SK-N-MC (cell line): ENCODE results near the gene GOSR2.

Experiments used
- DNase-seq: peaks from one replicate; pipeline ENCODE4 v3.0.0-alpha.2; 2011; ENCODE audit warnings: low read depth, low spot score
- H3K27ac ChIP-seq: fragments of 200-600 bp; sonication (generic); 2 replicates; pipeline ENCODE4 v1.5.1; 2016; ENCODE audit warnings: mixed run types
- H3K36me3 ChIP-seq: fragments of 200-600 bp; sonication (generic); 2 replicates; pipeline ENCODE4 v1.6.1; 2017; ENCODE audit warnings: antibody characterized with exemption, low read length, mixed read lengths; ENCODE audit not compliant: insufficient read depth
- H3K4me3 ChIP-seq: fragments of 200-600 bp; sonication (generic); 2 replicates; pipeline ENCODE4 v1.5.1; 2016
- H3K9ac ChIP-seq: fragments of 200-600 bp; sonication (generic); 2 replicates; pipeline ENCODE4 v1.8.0; 2017; ENCODE audit warnings: mixed run types, mixed read lengths; ENCODE audit not compliant: insufficient read length
- H3K9me3 ChIP-seq: fragments of 200-600 bp; sonication (generic); 2 replicates; pipeline ENCODE4 v1.6.1; 2017; ENCODE audit warnings: low read depth, mild to moderate bottlenecking, antibody characterized with exemption, low read length, moderate library complexity, mixed read lengths
- EZH2 ChIP-seq: fragments of 200-600 bp; sonication (generic); IDR thresholded peaks from one replicate; pipeline ENCODE4 v1.6.1; 2017; ENCODE audit warnings: antibody characterized with exemption
- FOXP2 ChIP-seq: optimal IDR thresholded peaks from 2 replicates; pipeline ENCODE3; 2011; ENCODE audit warnings: mild to moderate bottlenecking, moderate library complexity; ENCODE audit not compliant: insufficient read depth; ENCODE audit errors: extremely low read length, control extremely low read depth
- POLR2AphosphoS5 ChIP-seq: IDR thresholded peaks from 2 replicates; pipeline ENCODE4 v1.6.1; 2012; ENCODE audit warnings: mild to moderate bottlenecking, low read depth, low read length, borderline replicate concordance

Gene GOSR2

DNA sequence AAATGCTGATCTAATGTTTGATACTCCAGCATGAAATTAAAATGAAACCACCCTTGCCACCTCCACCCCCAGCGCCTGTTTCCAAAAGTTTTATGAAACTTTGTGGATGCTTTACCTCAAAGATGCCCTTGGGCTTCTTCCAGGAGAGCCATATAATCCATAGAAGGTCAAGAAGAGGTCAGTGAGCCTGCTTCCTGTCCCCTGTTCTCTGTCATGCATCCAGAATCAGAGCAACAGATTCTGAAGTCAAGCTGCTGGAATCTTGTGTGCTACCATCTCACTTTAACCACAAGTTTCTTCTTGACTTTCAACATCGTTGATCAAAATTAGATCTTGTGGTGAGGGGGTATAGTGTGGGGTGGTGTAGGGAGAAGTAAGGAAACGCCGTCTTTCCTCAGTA, 8.6 kb downstream of the GOSR2 start:
- DNase-seq = no peak
- H3K9ac ChIP-seq = no peak overlapping the region
- no peak overlapping the region for H3K4me3 ChIP-seq
- no peak overlapping the region for H3K27ac ChIP-seq
- H3K9me3 ChIP-seq = no peaks in the 10 kb centered on the region
- TF ChIP-seq EZH2 = no peak
- no peak for TF ChIP-seq POLR2AphosphoS5
- TF ChIP-seq FOXP2 = no peak
- peaks cover 63% of the 10 kb centered on the region for H3K36me3 ChIP-seq

- TF ChIP-seq EZH2 = no peak
- TF ChIP-seq FOXP2 = no peak
- TF ChIP-seq POLR2AphosphoS5 = no peak
- Histone ChIP-seq H3K9ac (no peak overlapping the region), H3K4me3 (no peak overlapping the region), H3K27ac (no peak overlapping the region), H3K36me3 (peaks cover 84% of the 10 kb centered on the region), H3K9me3 (no peaks in the 10 kb centered on the region)
- DNase-seq = no peak
These were observed 12.8 kb downstream of the GOSR2 start for GRCh38 chr17:46935658-46936266.

DNA sequence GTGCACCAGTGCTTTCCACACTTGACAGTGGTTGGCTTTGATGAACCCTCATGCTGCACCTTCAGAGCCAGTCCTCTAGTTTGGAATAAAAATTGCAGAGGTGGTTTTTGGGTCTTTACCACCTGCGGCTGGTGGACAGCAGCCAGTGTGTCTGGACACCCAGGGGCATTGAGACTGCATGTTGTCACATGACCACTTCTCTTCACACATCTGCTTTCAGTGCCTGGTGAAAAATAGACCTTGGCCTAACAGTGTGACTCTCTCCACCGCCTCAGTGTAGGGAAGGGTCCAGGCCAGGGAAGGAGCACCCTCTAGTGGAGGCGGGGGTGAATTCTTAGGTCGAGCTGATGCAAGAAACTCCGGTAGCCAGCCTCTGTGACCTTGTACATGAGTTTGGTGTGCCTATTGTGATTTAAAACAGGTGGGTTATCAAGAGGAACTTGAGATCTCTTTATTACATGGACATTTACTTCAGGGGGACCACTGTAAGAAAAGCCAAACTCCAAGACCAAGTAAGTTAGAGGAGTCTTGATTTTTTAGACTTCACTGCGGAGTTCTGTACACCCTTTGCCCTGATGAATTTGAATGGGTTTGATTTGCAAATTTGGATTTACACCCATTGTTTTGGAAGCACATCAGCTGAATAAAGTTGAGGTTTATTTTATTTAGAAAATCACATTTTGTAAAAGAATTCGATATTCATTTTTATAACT, 17.9 kb downstream of the GOSR2 start:
- Histone ChIP-seq H3K27ac (peak overlapping the region; percentile 76), H3K36me3 (peaks cover 38% of the 10 kb centered on the region; the same call in 1 of the 2 replicates), H3K9me3 (no peaks in the 10 kb centered on the region), H3K4me3 (no peak overlapping the region), H3K9ac (no peak overlapping the region)
- TF ChIP-seq POLR2AphosphoS5 (0 out of 2 replicates have a peak, but pooled peaks have one; percentile 23), FOXP2 (no peak), EZH2 (no peak)
- DNase-seq = peak; percentile 39

GRCh38 chr17:46942441-46943217, 19.7 kb downstream of the GOSR2 start:
- TF ChIP-seq FOXP2 (no peak), EZH2 (no peak), POLR2AphosphoS5 (peak; percentile 43; the same call in 1 of the 2 replicates)
- H3K9ac ChIP-seq = no peak overlapping the region
- peak; percentile 47 for DNase-seq
- peaks cover 30% of the 10 kb centered on the region; the same call in 1 of the 2 replicates for H3K36me3 ChIP-seq
- H3K9me3 ChIP-seq = no peaks in the 10 kb centered on the region
- no peak overlapping the region for H3K4me3 ChIP-seq
- H3K27ac ChIP-seq = no peak overlapping the region

DNA sequence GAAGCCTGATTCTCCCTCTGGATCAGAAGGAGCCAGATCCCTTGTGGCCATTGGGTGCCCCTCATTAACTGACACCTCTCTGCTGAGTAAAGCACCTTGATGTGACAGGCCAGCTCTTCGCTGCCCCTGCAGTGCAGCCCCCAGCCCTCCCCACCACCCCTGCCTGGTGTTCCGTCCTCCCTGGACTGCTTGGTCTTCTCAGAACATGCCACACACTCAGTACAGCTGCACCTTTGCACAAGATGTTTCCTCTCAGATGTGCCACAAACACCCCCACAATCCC, 20.2 kb downstream of the GOSR2 start:
- no peak for TF ChIP-seq POLR2AphosphoS5
- no peak for TF ChIP-seq EZH2
- no peak for TF ChIP-seq FOXP2
- no peak for DNase-seq
- Histone ChIP-seq H3K36me3 (peaks cover 28% of the 10 kb centered on the region; the same call in 1 of the 2 replicates), H3K27ac (no peak overlapping the region), H3K9ac (no peak overlapping the region), H3K9me3 (no peaks in the 10 kb centered on the region), H3K4me3 (no peak overlapping the region)

DNA sequence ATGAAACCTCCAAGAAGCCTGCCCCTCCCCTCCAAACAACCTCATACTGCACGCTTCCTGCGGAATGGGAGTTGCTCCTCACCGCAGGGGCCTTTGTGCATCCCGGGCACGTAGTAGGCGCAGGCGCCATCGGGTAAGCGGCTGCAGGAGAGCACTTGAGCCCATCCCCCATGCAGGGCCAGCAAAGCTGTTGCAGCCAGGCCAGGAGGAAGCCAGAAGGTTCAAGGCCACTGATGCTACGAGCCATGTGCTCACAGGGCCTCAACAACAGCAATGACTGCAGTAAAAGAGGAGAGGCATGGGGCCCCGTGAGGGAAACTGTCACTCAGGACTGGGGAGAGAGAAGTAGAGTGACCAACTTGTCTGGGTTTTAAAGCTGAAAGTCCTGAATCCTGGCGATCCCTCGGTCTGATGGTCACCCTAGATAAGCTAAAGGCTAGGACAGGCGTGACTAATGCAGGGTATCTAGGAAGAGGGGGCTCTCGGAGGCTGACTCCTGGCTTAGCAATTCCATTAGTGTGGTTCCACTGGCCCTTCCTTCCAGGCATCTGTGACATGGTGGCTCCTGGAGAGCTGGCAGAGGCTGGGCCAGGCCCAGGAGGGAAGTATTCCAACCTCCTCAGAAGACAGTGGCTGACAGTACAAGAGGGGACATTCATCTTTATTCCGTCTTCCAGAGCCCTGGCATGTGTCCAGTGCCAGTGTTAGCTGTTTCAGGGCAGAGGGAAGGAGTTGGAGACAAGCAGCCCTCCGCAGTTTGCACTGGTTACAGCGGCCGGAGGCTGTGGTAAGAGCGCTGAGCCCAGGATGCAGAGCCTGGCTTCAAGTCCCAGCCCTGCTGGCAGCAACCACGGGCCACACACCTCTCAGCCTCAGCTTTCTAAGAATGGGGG, 20.8 kb downstream of the GOSR2 start:
- Histone ChIP-seq H3K4me3 (no peak overlapping the region), H3K9ac (no peak overlapping the region)

DNA sequence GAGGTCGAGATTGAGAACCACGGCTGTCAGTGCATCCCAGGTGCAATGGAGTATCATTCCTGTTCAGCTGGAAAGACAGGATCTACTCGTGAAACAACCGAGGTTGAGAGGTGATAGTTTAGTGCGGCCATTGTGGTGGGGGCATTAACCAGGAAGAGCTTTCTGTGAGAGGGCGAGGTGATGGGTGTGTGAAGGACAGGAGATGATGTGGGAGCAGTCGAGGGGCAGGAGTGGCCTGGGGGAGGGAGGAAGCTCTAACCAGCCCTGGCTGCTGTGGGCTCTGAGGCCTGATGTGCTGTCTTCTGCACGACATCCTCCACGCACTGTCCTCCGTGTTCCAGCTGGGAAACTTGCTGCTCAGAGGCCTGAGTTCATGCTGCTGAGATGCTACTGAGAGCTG, 22.0 kb downstream of the GOSR2 start:
- H3K9ac ChIP-seq = no peak overlapping the region
- no peak for DNase-seq
- H3K27ac ChIP-seq = no peak overlapping the region
- TF ChIP-seq FOXP2 (no peak), EZH2 (no peak), POLR2AphosphoS5 (no peak)
- no peaks in the 10 kb centered on the region for H3K9me3 ChIP-seq
- H3K36me3 ChIP-seq = peaks cover 11% of the 10 kb centered on the region; the same call in 1 of the 2 replicates
- H3K4me3 ChIP-seq = no peak overlapping the region

More for the DNA sequence above, 20.8 kb downstream of the GOSR2 start:
- Histone ChIP-seq H3K9me3 (no peaks in the 10 kb centered on the region), H3K36me3 (peaks cover 22% of the 10 kb centered on the region; the same call in 1 of the 2 replicates), H3K27ac (no peak overlapping the region)
- no peak for DNase-seq
- TF ChIP-seq EZH2 = no peak
- peak; percentile 36 for TF ChIP-seq POLR2AphosphoS5

GRCh38 chr17:46947216-46947615, 24.3 kb downstream of the GOSR2 start:
- TF ChIP-seq FOXP2 = no peak
- TF ChIP-seq EZH2 = no peak
- no peak for TF ChIP-seq POLR2AphosphoS5
- Histone ChIP-seq H3K36me3 (no peaks in the 10 kb centered on the region), H3K4me3 (no peak overlapping the region), H3K9ac (no peak overlapping the region), H3K27ac (no peak overlapping the region), H3K9me3 (no peaks in the 10 kb centered on the region)
- DNase-seq = no peak
